K562 (cell line): ENCODE results near the gene HSPA5. TPM values are rescaled to one million over a fixed set of nuclear protein-coding genes. Genes with fewer than 3 reads are reported as not detected.
"Not testable (repeated sequence)": the region's sequence is repeated elsewhere in the genome, so short reads cannot be mapped to it uniquely, and the experiment has no call there.

Source experiments
- ATAC-seq: fragments of 200-7000 bp; cut with Tn5 transposase; 3 replicates; pipeline ENCODE4 v1.9.1; 2020; ENCODE audit warnings: moderate library complexity
- BruUV-seq: library from RNA; stranded (reverse); fragments of 400-500 nt; replicated peaks from 2 replicates; lab custom pipeline; 2021; lab: Mats Ljungman, UMichigan
- CTCF ChIA-PET: fragments of 300-600 bp; formaldehyde crosslinking; extraction: SDS; loops from one replicate; lab custom pipeline; 2021; ENCODE audit warnings: low intra/inter-chr PET ratio; lab: Yijun Ruan, JAX
- POLR2A ChIA-PET: fragments of 300-600, 350-650 bp; sonication (Branson Sonifier 250); formaldehyde crosslinking; extraction: SDS; loops from one replicate; lab custom pipeline; 2021; ENCODE audit warnings: antibody characterized with exemption, inconsistent platforms; lab: Yijun Ruan, JAX
- DNase-seq, 4 experiments: peaks; one replicate each; pipeline versions ENCODE4 v3.0.0 to v3.0.0-alpha.2; 2011 to 2018; ENCODE audit warnings: low spot score in 3 of 4, mixed read lengths in 3 of 4; ENCODE audit errors: extremely low read depth in 1 of 4
- FAIRE-seq: peaks from 2 replicates; lab custom pipeline; 2011; peaks lifted over from hg19 to GRCh38; lab: Jason Lieb, UNC
- H2AFZ ChIP-seq: 2 replicates; pipeline ENCODE4 v1.6.0; 2011; ENCODE audit warnings: low read depth, low read length, control low read depth, inconsistent platforms
- H3K27ac ChIP-seq: fragments of 200-600 bp; 3 replicates; pipeline ENCODE4 v1.8.0; 2011; ENCODE audit warnings: low read depth, mild to moderate bottlenecking, control low read depth, inconsistent platforms, low read length, moderate library complexity, mixed read lengths; ENCODE audit errors: extremely low read depth
- H3K27me3 ChIP-seq, 2 experiments: fragments of 300-600 bp in 1 of 2; 2 replicates in 1 of 2; 3 replicates in 1 of 2; pipeline versions ENCODE4 v1.6.0 to v1.8.0; 2011; ENCODE audit warnings: inconsistent platforms in 2 of 2, low read length in 2 of 2, mild to moderate bottlenecking in 1 of 2, mixed read lengths in 1 of 2, moderate library complexity in 1 of 2; ENCODE audit not compliant: control insufficient read depth in 2 of 2, insufficient read depth in 2 of 2
- H3K36me3 ChIP-seq: fragments of 300-600 bp; 3 replicates; pipeline ENCODE4 v1.8.0; 2011; ENCODE audit warnings: mild to moderate bottlenecking, low read length, inconsistent platforms; ENCODE audit not compliant: control insufficient read depth, insufficient read depth
- H3K4me1 ChIP-seq, 2 experiments: fragments of 200-600 bp in 1 of 2; replicated peaks in 1 of 2; 2 replicates in 1 of 2; 3 replicates in 1 of 2; pipeline versions ENCODE4 v1.5.1 to v1.8.0; 2011; ENCODE audit warnings: inconsistent platforms in 2 of 2, low read length in 2 of 2, mild to moderate bottlenecking in 1 of 2, mixed read lengths in 1 of 2, moderate library complexity in 1 of 2; ENCODE audit not compliant: control insufficient read depth in 2 of 2, insufficient read depth in 2 of 2
- H3K4me2 ChIP-seq: 2 replicates; pipeline ENCODE4 v1.6.1; 2011; ENCODE audit warnings: low read length, control low read depth, inconsistent platforms, mixed read lengths; ENCODE audit not compliant: insufficient read depth
- H3K4me3 ChIP-seq: fragments of 200-600 bp; sonication (generic), shearing (Covaris generic); 2 replicates; pipeline ENCODE4 v1.5.1; 2016; ENCODE audit warnings: control low read depth, inconsistent platforms
- H3K79me2 ChIP-seq: fragments of 200-600 bp; 3 replicates; pipeline ENCODE4 v1.8.0; 2011; ENCODE audit warnings: low read length, inconsistent platforms; ENCODE audit not compliant: control insufficient read depth, insufficient read depth
- H3K9ac ChIP-seq, 2 experiments: 2 replicates each; pipeline versions ENCODE4 v1.6.0 to v1.6.1; 2011; ENCODE audit warnings: low read depth in 2 of 2, low read length in 2 of 2, control low read depth in 1 of 2, inconsistent platforms in 1 of 2, mild to moderate bottlenecking in 1 of 2, mixed read lengths in 1 of 2; ENCODE audit not compliant: insufficient read depth in 1 of 2
- H3K9me1 ChIP-seq: one replicate; pipeline ENCODE4 v1.6.0; 2011; ENCODE audit warnings: inconsistent platforms, mild to moderate bottlenecking, low read length, moderate library complexity; ENCODE audit not compliant: control insufficient read depth, insufficient read depth
- H3K9me3 ChIP-seq: replicated peaks from 2 replicates; pipeline ENCODE4 v1.5.1; 2011; ENCODE audit warnings: low read depth, low read length, inconsistent platforms; ENCODE audit not compliant: control insufficient read depth, insufficient read depth
- H4K20me1 ChIP-seq: replicated peaks from 2 replicates; pipeline ENCODE4 v1.6.1; 2011; ENCODE audit warnings: low read length, inconsistent platforms, mixed read lengths; ENCODE audit not compliant: control insufficient read depth, insufficient read depth
- GABPB2 ChIP-seq: fragments of 250-450 bp; sonication (Bioruptor Pico); conservative IDR thresholded peaks from 2 replicates; pipeline ENCODE4 v1.5.1; 2021; ENCODE audit warnings: mild to moderate bottlenecking
- HDAC6 ChIP-seq: IDR thresholded peaks from 2 replicates; pipeline ENCODE4 v1.6.1; 2012; ENCODE audit warnings: low read depth, mild to moderate bottlenecking, control low read depth, inconsistent platforms, low read length, moderate library complexity
- KAT8 ChIP-seq: fragments of 450-650 bp; IDR thresholded peaks from 2 replicates; pipeline ENCODE4 v1.6.1; 2016; ENCODE audit warnings: low read depth, mild to moderate bottlenecking
- KDM1A ChIP-seq, 2 experiments: fragments of 450-650 bp; IDR thresholded peaks; 2 replicates each; pipeline ENCODE4 v1.6.1; 2016; ENCODE audit warnings: mild to moderate bottlenecking in 2 of 2
- PBX2 ChIP-seq, 2 experiments: IDR thresholded peaks in 1 of 2; conservative IDR thresholded peaks in 1 of 2; 2 replicates each; pipeline ENCODE4 v1.6.1; 2016; ENCODE audit warnings: low read depth in 2 of 2, mild to moderate bottlenecking in 1 of 2, missing compliant biosample characterization in 1 of 2, missing genetic modification characterization in 1 of 2, moderate library complexity in 1 of 2
- POLR2AphosphoS2 ChIP-seq: IDR thresholded peaks from 2 replicates; pipeline ENCODE4 v1.6.1; 2012; ENCODE audit warnings: low read length, improper control_type of control experiment
- ZBTB9 ChIP-seq: fragments of 450-650 bp; formaldehyde crosslinking; IDR thresholded peaks from 2 replicates; pipeline ENCODE4 v1.4.0; 2020; ENCODE audit warnings: mild to moderate bottlenecking, moderate library complexity
- ZNF253 ChIP-seq: fragments of 250-450 bp; sonication (Bioruptor Pico); conservative IDR thresholded peaks from 2 replicates; pipeline ENCODE4 v1.6.1; 2021; ENCODE audit warnings: mild to moderate bottlenecking
- ZNF589 ChIP-seq: fragments of 200-800 bp; sonication (Bioruptor generic); IDR thresholded peaks from 2 replicates; pipeline ENCODE4 v1.6.1; 2016; ENCODE audit warnings: low read depth, missing genetic modification characterization, missing compliant biosample characterization
- ZNF830 ChIP-seq: fragments of 250-450 bp; sonication (Bioruptor Pico); IDR thresholded peaks from 2 replicates; pipeline ENCODE4 v1.5.0; 2021; ENCODE audit warnings: mild to moderate bottlenecking
- WGBS: fragments of 100-300 bp; shearing (Covaris generic); methylation state at CpG from one replicate; pipeline ENCODE4 v1.1.6; 2016; ENCODE audit warnings: low coverage, mixed read lengths; ENCODE audit not compliant: insufficient coverage; ENCODE audit errors: missing lambda C conversion rate; 5-methylcytosine and 5-hydroxymethylcytosine counted together
- in situ Hi-C: fragments of 300-500 bp; cut with MboI; formaldehyde crosslinking; loops from 4 replicates; pipeline ENCODE4 v1.15.0; 2018; ENCODE audit warnings: inconsistent platforms, mixed read lengths
- intact Hi-C: fragments of 100-400 bp; cut with micrococcal nuclease; formaldehyde crosslinking; loops from 2 replicates; pipeline ENCODE4 v1.14.2; 2022
- polyA plus RNA-seq, 8 experiments: library from polyadenylated mRNA; depleted of rRNA in 4 of 8; stranded (reverse) in 5 of 8; unstranded in 3 of 8; fragments of >200 nt; fragmentation: Nextera tagmentation in 2 of 8; fragmentation: Illumina TruSeq in 1 of 8; extraction: Ambion mirVana in 2 of 8; extraction: Trizol in 1 of 8; gene quantifications; 2 replicates each; pipeline versions ENCODE4 v1.2.1 to v1.2.3, GENCODE V29; 2011 to 2014; ENCODE audit warnings: inconsistent platforms in 1 of 8, missing spikeins in 1 of 8
- total RNA-seq, 7 experiments: library from RNA; depleted of rRNA in 6 of 7; stranded (reverse); fragments of >200 nt in 6 of 7; fragmentation: Illumina TruSeq in 2 of 7; extraction: Trizol in 2 of 7; gene quantifications; 2 replicates each; pipeline versions ENCODE4 v1.2.1 to v1.2.3, GENCODE V29; 2011 to 2021; ENCODE audit warnings: low replicate concordance in 1 of 7

The HSPA5 gene
- total and polyA plus RNA-seq, 9 of the 15 experiments (the other 6 are each of a cell fraction or from before 2014, with no cell fraction given) = 48.0 to 265 (median 113) TPM

GRCh38 chr9:125241000-125241862 is at the start of gene HSPA5 (continued):
- TF ChIP-seq ZBTB9 (CRISPR knock-in tag) = peak; percentile 65; the same call in 1 of the 2 replicates
- TF ChIP-seq KAT8 = no peak
- 0 out of 2 replicates have a peak, but pooled peaks have one; percentile 26 for TF ChIP-seq ZNF589 (CRISPR knock-in tag)
- TF ChIP-seq HDAC6 = no peak
- TF ChIP-seq GABPB2 (CRISPR knock-in tag) = peak; percentile 82; the same call in 1 of the 2 replicates
- 0 out of 2 replicates have a peak, but pooled peaks have one; percentile 16 for TF ChIP-seq ZNF830 (CRISPR knock-in tag)
- 0 out of 2 replicates have a peak, but pooled peaks have one; percentile 15 for TF ChIP-seq ZNF253 (CRISPR knock-in tag)
- TF ChIP-seq POLR2AphosphoS2 = peak; percentile 96; the same call in 1 of the 2 replicates

GRCh38 chr9:125286935-125287433 is 45.8 kb upstream of the HSPA5 start:
- H3K4me1 ChIP-seq = peaks cover 28 to 55% of the 10 kb centered on the region in 2 experiments
- H3K79me2 ChIP-seq = peaks cover 86% of the 10 kb centered on the region
- DNase-seq; H3K27ac ChIP-seq; intact Hi-C loops; H3K9me1 ChIP-seq; H3K27me3 ChIP-seq; H3K4me2 ChIP-seq; H3K4me3 ChIP-seq; in situ Hi-C loops; H3K9me3 ChIP-seq; H3K9ac ChIP-seq; POLR2A ChIA-PET; ATAC-seq; H4K20me1 ChIP-seq; TF ChIP-seq PBX2 (CRISPR knock-in tag; IDR thresholded peaks at IDR 0.05; ENCODE audit: low read depth): not testable (repeated sequence)
- peaks cover 21% of the 10 kb centered on the region for H3K36me3 ChIP-seq
- whole genome bisulfite sequencing = 96% methylated on average over 7 of the region's 7 CpGs
- peak; percentile 35; the same call in 1 of the 2 replicates for TF ChIP-seq PBX2 (tag; conservative IDR thresholded peaks at IDR 0.05; ENCODE audit: low read depth)
- peak; percentile 52 to 64; a peak in 2 of 4 replicates for TF ChIP-seq KDM1A (IDR thresholded peaks at IDR 0.05)
- TF ChIP-seq, all 486 proteins: peak for 2; not testable (repeated sequence) for 484
- BruUV-seq, FAIRE-seq, H2AFZ ChIP-seq, CTCF ChIA-PET: not testable (repeated sequence)
